Cerebellar cortex (tissue), 1 donor: Measurements from ENCODE around the gene NTN1.

Experiments
- DNase-seq: peaks from one replicate; pipeline ENCODE4 v3.0.0-alpha.2; 2015; ENCODE audit warnings: low spot score

Gene NTN1

GRCh38 chr17:9037736-9038135 is 16.4 kb downstream of the NTN1 start:
- no peak for DNase-seq

GRCh38 chr17:9038380-9038779 is 17.1 kb downstream of the NTN1 start:
- DNase-seq, result no peak

GRCh38 chr17:9044772-9045463 is 23.6 kb downstream of the NTN1 start:
- DNase-seq, result peak; percentile 20

DNA sequence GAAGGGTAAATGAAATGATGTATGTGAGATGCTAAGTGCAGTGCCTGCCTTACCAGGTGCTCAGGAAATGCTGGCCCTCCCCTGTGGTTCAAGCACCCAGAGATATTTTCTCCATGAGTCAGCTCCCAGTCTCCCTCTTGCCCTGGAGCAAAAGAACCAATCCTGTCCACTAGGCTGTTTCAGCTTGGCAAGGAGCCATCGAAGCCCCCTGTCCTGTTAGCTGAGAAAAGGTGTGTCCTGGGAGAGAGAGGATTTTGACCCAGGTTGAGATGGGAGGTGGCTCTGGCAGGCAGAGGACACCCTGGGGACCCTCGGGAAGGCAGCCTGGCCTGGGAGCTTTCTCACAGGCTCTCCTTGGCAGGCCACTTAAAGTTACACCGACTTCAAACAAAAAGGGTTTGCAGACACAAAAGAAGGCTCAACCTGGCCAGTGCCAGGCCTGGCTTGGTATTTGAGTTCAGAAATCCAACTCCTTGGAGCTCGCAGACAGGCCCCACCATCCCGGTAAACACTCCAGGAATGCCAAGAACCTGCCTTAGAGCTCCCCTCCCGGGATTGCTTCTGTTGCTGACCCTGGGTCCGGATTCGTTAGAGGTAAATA is 29.6 kb downstream of the NTN1 start:
- DNase-seq, result no peak

GRCh38 chr17:9051561-9051960 is 30.3 kb downstream of the NTN1 start:
- DNase-seq, result no peak

DNA sequence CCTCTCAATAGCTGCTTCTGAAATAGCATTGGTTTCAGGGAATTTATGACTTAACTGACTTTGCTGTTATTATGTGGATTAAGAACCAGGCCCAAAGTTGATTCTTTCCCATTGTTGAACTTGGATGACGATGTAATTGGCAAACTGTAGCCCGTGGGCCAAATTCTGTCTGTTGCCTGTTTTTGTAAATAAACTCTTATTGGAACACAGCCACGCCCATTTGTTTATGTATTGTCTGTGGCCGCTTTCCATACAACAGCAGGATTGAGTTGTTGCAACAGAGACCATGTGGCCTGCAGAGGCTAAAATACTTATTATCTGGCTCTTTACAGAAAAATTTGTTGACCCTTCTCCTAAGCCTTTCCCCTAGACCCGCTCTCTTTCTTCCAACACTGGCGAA is 31.6 kb downstream of the NTN1 start:
- DNase-seq, result no peak

GRCh38 chr17:9053406-9053805 is 32.1 kb downstream of the NTN1 start:
- DNase-seq, result no peak

DNA sequence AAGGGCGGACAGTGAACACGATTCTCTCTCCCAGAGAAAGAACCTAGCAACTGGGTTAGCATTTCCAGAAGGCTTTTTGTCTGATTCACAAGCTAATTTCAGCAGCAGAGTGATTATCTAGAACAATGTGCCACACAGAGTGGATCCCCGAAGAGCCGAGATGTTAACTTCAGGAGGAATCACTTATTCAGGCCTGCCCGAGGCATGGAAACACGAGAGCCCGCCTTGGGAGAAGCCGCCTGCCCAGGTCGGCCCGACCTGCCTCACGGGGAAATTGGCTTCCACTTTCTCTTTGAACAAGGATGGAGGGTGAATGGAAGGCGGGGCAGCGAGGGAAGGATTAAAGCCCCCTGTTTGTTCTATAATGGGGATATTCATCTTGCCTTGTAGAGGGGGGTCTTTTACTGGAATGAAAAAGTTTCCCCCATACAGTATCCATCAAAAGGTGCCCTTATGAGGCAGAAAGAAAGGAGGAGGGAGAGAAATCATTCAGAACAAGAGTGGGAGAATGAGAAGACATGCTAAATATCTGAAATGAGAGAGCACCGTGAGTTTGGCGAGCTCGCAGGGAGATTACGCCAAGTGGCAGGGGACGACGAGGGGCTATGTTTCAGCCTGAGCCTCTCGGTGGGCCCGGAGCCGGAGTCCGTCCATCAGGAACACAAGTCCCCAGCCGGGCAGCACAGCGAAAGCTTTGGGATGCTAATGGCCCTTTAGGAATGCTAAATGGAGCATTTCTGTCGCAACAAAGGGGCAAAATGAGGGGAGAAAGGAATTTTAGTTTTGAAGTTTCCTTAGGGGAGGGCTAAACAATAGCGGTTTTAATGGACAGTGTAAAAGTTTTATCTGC is 33.0 kb downstream of the NTN1 start:
- DNase-seq, result no peak

DNA sequence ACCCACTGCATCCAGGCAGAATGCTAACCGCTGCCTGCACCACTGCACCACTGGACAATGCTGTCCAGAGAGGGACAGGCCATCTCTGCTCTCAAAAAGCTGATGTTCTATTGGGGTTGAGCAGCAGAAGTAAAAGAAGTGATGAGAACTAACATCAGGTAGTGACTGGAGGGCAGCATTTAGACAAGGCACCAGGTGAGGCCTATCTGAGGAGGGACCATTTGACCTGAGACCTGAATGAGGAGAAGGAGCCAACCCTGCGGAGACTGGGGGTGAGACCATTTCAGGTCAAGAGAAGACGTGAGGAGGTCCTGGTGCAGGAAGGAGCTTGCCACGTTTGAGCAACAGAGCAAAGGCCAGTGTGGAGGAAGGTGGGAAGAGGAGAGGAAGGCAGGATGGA is 34.0 kb downstream of the NTN1 start:
- no peak for DNase-seq

DNA sequence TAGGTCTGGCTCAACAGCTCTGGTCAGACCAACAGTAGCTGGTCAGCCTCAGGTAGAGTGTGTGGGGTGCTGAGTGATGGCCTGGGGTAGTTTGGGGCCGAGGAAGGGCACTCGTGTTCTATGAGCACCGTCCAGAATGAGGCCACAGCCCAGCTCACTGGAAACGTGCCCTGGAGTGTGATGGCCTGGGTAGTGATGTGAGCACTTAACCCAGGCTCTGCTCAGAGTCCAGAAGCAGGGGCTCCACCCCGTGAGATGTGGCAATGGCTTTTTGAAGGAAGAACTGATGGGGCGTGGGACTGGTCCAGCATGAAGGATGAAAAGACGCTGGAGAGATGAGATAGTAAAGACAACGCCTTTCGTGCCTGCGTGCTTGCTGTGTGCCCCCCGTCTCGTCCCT is 35.3 kb downstream of the NTN1 start:
- no peak for DNase-seq

DNA sequence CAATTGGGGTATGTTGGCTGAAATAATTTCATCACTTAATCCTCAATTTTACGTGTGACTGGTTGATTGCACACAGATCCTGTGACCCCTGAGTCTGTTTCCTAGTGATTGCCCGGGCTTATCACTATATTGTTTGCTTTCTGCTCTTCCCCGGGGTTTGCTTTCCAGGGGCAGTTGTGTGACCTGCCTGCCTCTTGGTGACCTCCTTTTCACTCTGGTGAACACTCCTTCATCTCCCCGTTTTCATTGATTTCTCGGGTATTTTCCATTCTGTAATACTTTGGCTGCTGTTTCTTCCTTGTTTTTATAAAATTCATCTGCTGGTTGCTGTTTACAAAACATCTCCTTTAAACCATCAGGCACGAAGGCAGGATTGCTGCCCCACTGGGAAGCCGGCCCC is 36.0 kb downstream of the NTN1 start:
- DNase-seq, result no peak

- DNase-seq, result no peak
Measured at GRCh38 chr17:9062399-9062902, 41.1 kb downstream of the NTN1 start.

- no peak for DNase-seq
Measured at GRCh38 chr17:9064311-9064834, 43.1 kb downstream of the NTN1 start.

- no peak for DNase-seq
Measured at GRCh38 chr17:9071016-9071415, 49.7 kb downstream of the NTN1 start.

- DNase-seq, result no peak
Measured at GRCh38 chr17:9071811-9072498, 50.6 kb downstream of the NTN1 start.

DNA sequence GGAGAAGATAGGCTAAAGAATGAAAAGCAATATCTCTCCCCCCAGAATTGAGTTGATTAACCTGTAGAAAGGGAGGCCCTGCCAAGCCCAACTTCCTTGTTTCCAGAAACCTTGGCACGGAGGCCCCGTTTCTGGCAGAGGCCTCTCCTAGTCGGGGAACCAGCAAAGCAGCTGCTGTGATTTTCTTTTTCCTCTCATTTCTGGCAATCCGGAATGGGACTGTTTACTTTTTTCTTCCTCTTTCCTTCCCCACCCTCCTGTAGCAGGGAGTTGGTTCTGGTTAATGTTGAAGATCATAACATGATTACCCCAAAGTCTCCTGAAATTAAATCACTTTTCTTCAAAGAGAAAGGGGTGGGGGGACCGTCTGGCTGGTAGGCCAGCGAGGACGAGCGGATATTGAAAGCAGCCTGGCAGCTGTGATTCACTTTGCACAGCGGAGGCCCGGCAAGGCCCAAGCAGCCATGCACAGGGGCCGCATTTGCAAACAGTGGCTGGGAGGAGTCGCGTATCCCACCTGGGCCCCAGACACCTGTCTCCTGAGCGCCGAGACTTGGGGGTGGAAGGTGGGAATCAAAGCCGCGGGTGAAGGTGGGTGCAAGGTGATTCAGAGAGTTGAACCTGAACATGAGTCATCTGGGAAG is 51.5 kb downstream of the NTN1 start:
- no peak for DNase-seq

GRCh38 chr17:9074131-9074530 is 52.8 kb downstream of the NTN1 start:
- DNase-seq, result no peak

- no peak for DNase-seq
Measured at GRCh38 chr17:9079461-9080103, 58.3 kb downstream of the NTN1 start.

- DNase-seq, result no peak
Measured at GRCh38 chr17:9080296-9080914, 59.1 kb downstream of the NTN1 start.

GRCh38 chr17:9080983-9081382 is 59.7 kb downstream of the NTN1 start:
- DNase-seq, result no peak

DNA sequence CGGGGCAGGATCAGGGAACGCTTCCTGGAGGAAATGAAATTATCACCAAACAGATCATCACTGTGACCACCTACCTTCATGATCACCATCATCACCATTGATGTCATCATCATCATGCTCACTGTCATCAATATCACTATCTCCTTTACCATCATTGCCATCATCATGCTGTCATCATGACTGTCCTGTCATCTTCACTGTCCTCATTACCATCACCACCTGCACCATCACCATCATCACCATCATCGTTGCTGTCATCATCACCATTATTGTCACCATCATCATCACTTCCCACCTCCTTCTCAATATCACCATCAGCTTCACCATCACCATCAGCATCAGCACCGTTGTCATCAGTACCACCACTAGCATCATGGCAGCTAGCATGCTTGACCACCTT is 65.3 kb downstream of the NTN1 start:
- DNase-seq, result no peak
